Endothelial cell of umbilical vein (primary cell): ENCODE data around the gene HDAC9. TPM values are rescaled to one million over a fixed set of nuclear protein-coding genes. Genes with fewer than 3 reads are reported as not detected.

Experiments
- BruUV-seq: library from RNA; stranded (reverse); fragments of 400-500 nt; replicated peaks from 2 replicates; lab custom pipeline; 2021; lab: Mats Ljungman, UMichigan
- CTCF ChIA-PET: fragments of 300-600, 350-600 bp; sonication (Branson Sonifier 250); formaldehyde crosslinking; loops from one replicate; lab custom pipeline; 2021; ENCODE audit warnings: antibody characterized with exemption, inconsistent platforms; lab: Charles Lee
- POLR2A ChIA-PET: fragments of 300-600, 350-600 bp; sonication (Branson Sonifier 250); formaldehyde crosslinking; loops from one replicate; lab custom pipeline; 2021; ENCODE audit warnings: antibody characterized with exemption, inconsistent platforms; lab: Charles Lee
- DNase-seq: peaks from one replicate; pipeline ENCODE4 v3.0.0-alpha.2; 2011; ENCODE audit warnings: low read depth, low spot score
- FAIRE-seq: peaks from 2 replicates; lab custom pipeline; 2011; peaks lifted over from hg19 to GRCh38; lab: Jason Lieb, UNC
- H2AFZ ChIP-seq: 2 replicates; pipeline ENCODE4 v1.6.0; 2012; ENCODE audit warnings: low read depth, low read length, control low read depth, inconsistent platforms
- H3K27ac ChIP-seq: 2 replicates; pipeline ENCODE4 v1.5.1; 2011; ENCODE audit warnings: low read depth, mild to moderate bottlenecking, control low read depth, low read length, moderate library complexity; ENCODE audit not compliant: insufficient read depth
- H3K27me3 ChIP-seq, 2 experiments: 2 replicates each; pipeline versions ENCODE4 v1.6.0 to v1.6.1; 2011; ENCODE audit warnings: low read length in 2 of 2, mixed read lengths in 1 of 2; ENCODE audit not compliant: control insufficient read depth in 2 of 2, insufficient read depth in 2 of 2
- H3K36me3 ChIP-seq, 2 experiments: 2 replicates in 1 of 2; 3 replicates in 1 of 2; pipeline ENCODE4 v1.5.1; 2011; ENCODE audit warnings: low read length in 2 of 2, mild to moderate bottlenecking in 1 of 2, moderate library complexity in 1 of 2; ENCODE audit not compliant: control insufficient read depth in 2 of 2, insufficient read depth in 2 of 2; ENCODE audit errors: extremely low read depth in 1 of 2
- H3K4me1 ChIP-seq: 3 replicates; pipeline ENCODE4 v1.5.1; 2011; ENCODE audit warnings: mild to moderate bottlenecking, low read length; ENCODE audit not compliant: control insufficient read depth, insufficient read depth; ENCODE audit errors: extremely low read depth
- H3K4me2 ChIP-seq: 2 replicates; pipeline ENCODE4 v1.6.1; 2011; ENCODE audit warnings: low read length, control low read depth, mixed read lengths; ENCODE audit not compliant: insufficient read depth
- H3K4me3 ChIP-seq, 3 experiments: fragments of 200-600 bp in 1 of 3; sonication (generic), shearing (Covaris generic) in 1 of 3; replicated peaks in 1 of 3; 2 replicates each; pipeline ENCODE4 v1.5.1; 2011 to 2016; ENCODE audit warnings: control low read depth in 3 of 3, low read length in 3 of 3, mild to moderate bottlenecking in 2 of 3, inconsistent platforms in 1 of 3, low read depth in 1 of 3, moderate library complexity in 1 of 3; ENCODE audit not compliant: insufficient read depth in 1 of 3
- H3K79me2 ChIP-seq: 2 replicates; pipeline ENCODE4 v1.6.0; 2012; ENCODE audit warnings: low read length, inconsistent platforms; ENCODE audit not compliant: control insufficient read depth, insufficient read depth
- H3K9ac ChIP-seq: replicated peaks from 2 replicates; pipeline ENCODE3; 2011; ENCODE audit warnings: low read length, control low read depth; ENCODE audit not compliant: insufficient read depth; ENCODE audit errors: extremely low read depth
- H3K9me1 ChIP-seq: replicated peaks from 3 replicates; pipeline ENCODE4 v1.6.0; 2011; ENCODE audit warnings: mild to moderate bottlenecking, low read length; ENCODE audit not compliant: control insufficient read depth, insufficient read depth; ENCODE audit errors: extremely low read depth
- H3K9me3 ChIP-seq: replicated peaks from 2 replicates; pipeline ENCODE4 v1.5.1; 2012; ENCODE audit warnings: low read length, inconsistent platforms; ENCODE audit not compliant: control insufficient read depth, insufficient read depth
- H4K20me1 ChIP-seq: replicated peaks from 2 replicates; pipeline ENCODE3; 2011; ENCODE audit warnings: mild to moderate bottlenecking, low read length; ENCODE audit not compliant: control insufficient read depth, insufficient read depth; ENCODE audit errors: extremely low read depth
- CTCF ChIP-seq, 2 donors: IDR thresholded peaks; 1 replicate in 1 of 2; 2 replicates in 1 of 2; pipeline ENCODE4 v1.5.1; 2011; ENCODE audit warnings: low read length in 2 of 2, mild to moderate bottlenecking in 2 of 2, moderate library complexity in 2 of 2, control low read depth in 1 of 2, inconsistent platforms in 1 of 2, low read depth in 1 of 2; ENCODE audit not compliant: insufficient read depth in 1 of 2; ENCODE audit errors: extremely low read depth in 1 of 2
- EZH2 ChIP-seq: IDR thresholded peaks from 2 replicates; pipeline ENCODE4 v1.6.1; 2012; ENCODE audit warnings: borderline replicate concordance, low read depth, mild to moderate bottlenecking, moderate library complexity, low read length, inconsistent platforms; ENCODE audit not compliant: severe bottlenecking
- GATA2 ChIP-seq: IDR thresholded peaks from 2 replicates; pipeline ENCODE4 v1.7.0; 2011; ENCODE audit warnings: low read depth, mild to moderate bottlenecking, moderate library complexity, mixed read lengths, low read length; ENCODE audit not compliant: insufficient read length, insufficient read depth
- JUN ChIP-seq: IDR thresholded peaks from 2 replicates; pipeline ENCODE4 v1.6.1; 2011; ENCODE audit warnings: borderline replicate concordance, low read depth; ENCODE audit not compliant: insufficient read length, insufficient read depth
- MAX ChIP-seq: IDR thresholded peaks from 2 replicates; pipeline ENCODE4 v1.6.1; 2011; ENCODE audit not compliant: insufficient read depth, insufficient read length
- POLR2AphosphoS5 ChIP-seq: IDR thresholded peaks from 2 replicates; pipeline ENCODE4 v1.6.1; 2012; ENCODE audit warnings: low read depth, mild to moderate bottlenecking, control low read depth, low read length, moderate library complexity; ENCODE audit not compliant: insufficient read depth
- dilution Hi-C: fragments of 300-500 bp; cut with MboI; formaldehyde crosslinking; loops from one replicate; pipeline ENCODE4 v1.15.0; 2019; ENCODE audit warnings: low sequenced_read_pairs; ENCODE audit not compliant: extremely low pct_ligation_motif_present
- intact Hi-C: fragments of 100-400 bp; cut with micrococcal nuclease; formaldehyde crosslinking; loops from one replicate; pipeline ENCODE4 v1.10.0; 2022
- polyA plus RNA-seq, 4 experiments: library from polyadenylated mRNA; depleted of rRNA in 3 of 4; stranded (reverse) in 3 of 4; unstranded in 1 of 4; fragments of >200 nt; gene quantifications; 2 replicates each; pipeline versions ENCODE4 v1.2.1 to v1.2.3, GENCODE V29; 2011 to 2012; ENCODE audit warnings: missing spikeins in 1 of 4
- total RNA-seq: library from RNA; stranded (reverse); gene quantifications from 2 replicates; pipeline ENCODE4 v1.2.3, GENCODE V29; 2021

Gene HDAC9
- total and polyA plus RNA-seq, 2 donors (not counting 3 experiments of a cell fraction or from before 2014, with no cell fraction given): 1.8 to 11.6 TPM

- Histone ChIP-seq H2AFZ (no peak overlapping the region), H3K9ac (no peak overlapping the region), H3K9me3 (no peaks in the 10 kb centered on the region), H4K20me1 (no peaks in the 10 kb centered on the region), H3K36me3 (no peaks in the 10 kb centered on the region), H3K4me2 (no peak overlapping the region), H3K4me1 (peaks cover 4% of the 10 kb centered on the region), H3K27me3 (no peaks in the 10 kb centered on the region), H3K79me2 (no peaks in the 10 kb centered on the region), H3K4me3 (no peak overlapping the region), H3K27ac (no peak overlapping the region), H3K9me1 (no peaks in the 10 kb centered on the region)
- no TSS peak for BruUV-seq
- TF ChIP-seq EZH2 (no peak), POLR2AphosphoS5 (no peak), JUN (no peak), GATA2 (no peak), CTCF (IDR thresholded peaks at IDR 0.05; ENCODE audit: extremely low read depth in 1 of 2, insufficient read depth in 1 of 2, low read depth in 1 of 2, low read length in 2 of 2) (no peak), MAX (no peak)
- no peak for DNase-seq
- no peak for FAIRE-seq
- dilution Hi-C loops (no loop called here), intact Hi-C loops (no loop called here)
- ChIA-PET POLR2A (no interaction called here), CTCF (no interaction called here)
These were observed 3.7 kb upstream of the HDAC9 start for GRCh38 chr7:18491871-18492270.
